Stimulated activated CD4-positive, alpha-beta T cell treated with anti-CD3 and anti-CD28 coated beads, Interleukin-15, amount 100 ng/mL, for 1 hour (primary cell): ENCODE measurements around the gene SNX22.

Source experiments
- DNase-seq, 2 donors: peaks; one replicate each; pipeline ENCODE4 v3.0.0-alpha.2; 2020; ENCODE audit warnings: low read depth in 1 of 2, low spot score in 1 of 2

The SNX22 gene

DNA sequence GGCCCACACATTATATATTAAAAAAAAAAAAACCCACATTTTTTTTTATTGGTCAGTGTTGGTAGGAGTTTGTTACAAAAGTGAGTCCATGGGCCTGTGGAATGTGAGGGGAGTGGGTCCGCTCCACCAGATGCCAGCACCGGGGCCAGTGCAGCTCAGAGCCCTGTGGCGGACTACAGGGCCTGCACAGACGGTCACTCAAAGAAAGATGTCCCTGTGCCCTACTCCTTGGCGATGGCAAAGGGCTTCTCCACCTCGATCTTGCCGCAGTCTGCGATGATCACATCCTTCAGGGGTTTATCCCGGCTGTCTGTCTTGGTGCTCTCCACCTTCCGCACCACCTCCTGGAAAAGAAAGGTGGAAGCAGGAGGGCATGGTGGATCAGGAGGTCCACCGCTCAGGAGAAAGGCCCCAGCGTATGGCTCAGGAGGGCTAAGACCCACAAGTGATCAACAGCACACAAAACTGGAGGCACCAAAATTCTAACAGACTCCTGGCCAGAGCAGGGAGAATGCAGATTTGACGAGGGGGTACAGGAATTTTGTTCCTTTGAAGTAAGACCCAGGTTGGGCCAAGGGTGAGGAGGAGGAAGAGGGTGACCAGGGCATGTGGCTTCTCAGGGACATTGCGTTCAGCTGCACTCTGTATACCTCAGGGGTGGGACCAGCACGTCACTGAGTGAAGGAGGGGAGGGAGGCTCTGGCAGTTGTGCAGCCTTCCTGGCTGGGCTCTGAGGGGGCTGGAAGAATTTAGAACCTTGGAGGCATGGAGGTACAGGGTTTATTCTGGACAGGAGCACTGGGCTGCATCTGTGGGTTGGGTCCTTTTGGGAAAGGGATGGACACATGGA is 4.5 kb downstream of the SNX22 start:
- DNase-seq: no peak

DNA sequence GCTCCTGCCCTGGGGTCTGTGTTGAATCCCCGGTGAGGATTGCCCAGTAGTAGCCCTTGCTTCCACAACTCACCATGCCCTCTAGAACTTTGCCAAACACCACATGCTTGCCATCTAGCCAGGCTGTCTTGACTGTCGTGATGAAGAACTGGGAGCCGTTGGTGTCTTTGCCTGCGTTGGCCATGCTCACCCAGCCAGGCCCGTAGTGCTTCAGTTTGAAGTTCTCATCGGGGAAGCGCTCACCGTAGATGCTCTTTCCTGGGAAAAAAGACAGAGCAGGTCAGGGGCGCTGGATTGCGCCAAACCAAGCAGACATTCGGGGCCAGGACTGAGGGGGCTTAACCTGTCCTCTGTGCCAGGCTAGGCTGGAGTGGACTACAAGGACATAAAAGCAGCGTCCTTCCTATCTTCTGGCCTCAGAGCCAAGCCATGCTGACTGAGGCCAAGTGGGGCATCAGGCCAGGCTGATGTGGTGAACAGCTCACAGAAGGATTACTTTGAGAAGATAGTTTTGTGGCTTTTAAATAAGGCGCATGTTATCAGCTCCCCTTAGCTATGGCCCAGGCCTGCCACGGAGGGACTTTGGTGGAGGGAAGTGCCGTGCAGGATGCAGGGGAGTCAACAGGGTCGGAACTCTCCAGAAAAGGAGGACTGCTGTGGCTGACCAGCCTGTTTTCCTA is 5.3 kb downstream of the SNX22 start:
- no peak for DNase-seq

DNA sequence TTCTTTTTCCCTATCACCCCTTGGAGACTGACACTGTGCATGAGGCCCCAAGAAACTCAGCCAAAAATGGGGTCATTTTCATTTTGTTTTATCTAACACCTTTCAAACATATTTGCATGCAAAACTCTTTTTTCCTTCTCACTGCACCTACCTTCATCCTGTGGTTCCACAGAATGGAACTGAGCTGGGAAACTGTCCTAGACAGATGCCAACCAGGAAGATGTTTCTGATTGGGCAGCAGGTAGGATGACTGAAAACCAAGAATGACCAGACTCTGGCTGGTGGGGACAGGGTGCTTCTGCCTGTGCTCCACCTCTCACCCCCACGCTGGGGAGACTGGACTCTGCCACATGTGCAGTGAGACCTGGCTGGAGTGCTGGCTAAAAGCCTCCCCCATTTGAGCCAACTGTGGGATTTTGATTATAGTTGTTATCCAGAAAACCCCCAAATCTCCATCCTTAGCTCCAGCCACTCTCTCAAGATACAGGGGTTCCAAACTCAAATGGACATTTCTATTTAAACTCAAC is 6.1 kb downstream of the SNX22 start:
- no peak for DNase-seq

DNA sequence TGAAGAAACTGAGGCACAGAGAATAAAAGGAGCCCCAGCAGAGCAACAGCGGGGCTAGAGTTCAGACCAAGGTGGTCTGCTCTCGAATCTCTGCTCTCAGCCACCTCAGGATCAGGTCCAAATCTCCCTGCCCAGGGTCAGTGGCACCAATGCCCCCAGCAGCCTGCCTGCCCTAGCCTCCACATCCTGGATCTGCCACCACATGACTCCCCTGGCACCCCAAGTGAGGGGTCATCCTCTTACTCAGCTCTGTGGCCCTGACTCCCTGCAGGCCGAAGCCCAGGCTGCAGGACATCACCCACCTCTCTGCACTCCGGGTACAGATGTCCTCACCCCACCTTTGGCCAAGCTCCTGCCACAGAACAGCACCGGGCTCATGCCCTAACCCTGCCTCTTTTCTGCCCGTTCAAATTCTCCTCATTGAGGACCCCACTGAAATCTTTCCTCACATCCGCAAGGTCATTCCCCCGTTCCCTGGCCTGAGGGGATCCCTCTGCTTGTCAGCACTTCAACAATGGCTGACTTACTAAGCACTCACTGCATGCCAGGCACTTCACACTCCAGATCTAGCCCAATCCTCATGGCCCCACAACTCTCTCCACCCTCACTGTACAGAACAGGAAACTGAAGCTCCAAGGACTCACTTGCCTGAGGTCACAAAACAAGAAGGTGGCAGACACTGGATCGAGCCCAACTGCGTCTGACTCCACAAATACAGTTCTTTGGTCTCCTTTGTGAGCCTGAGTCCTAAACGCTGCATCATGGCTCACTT is 7.0 kb downstream of the SNX22 start:
- DNase-seq: no peak

DNA sequence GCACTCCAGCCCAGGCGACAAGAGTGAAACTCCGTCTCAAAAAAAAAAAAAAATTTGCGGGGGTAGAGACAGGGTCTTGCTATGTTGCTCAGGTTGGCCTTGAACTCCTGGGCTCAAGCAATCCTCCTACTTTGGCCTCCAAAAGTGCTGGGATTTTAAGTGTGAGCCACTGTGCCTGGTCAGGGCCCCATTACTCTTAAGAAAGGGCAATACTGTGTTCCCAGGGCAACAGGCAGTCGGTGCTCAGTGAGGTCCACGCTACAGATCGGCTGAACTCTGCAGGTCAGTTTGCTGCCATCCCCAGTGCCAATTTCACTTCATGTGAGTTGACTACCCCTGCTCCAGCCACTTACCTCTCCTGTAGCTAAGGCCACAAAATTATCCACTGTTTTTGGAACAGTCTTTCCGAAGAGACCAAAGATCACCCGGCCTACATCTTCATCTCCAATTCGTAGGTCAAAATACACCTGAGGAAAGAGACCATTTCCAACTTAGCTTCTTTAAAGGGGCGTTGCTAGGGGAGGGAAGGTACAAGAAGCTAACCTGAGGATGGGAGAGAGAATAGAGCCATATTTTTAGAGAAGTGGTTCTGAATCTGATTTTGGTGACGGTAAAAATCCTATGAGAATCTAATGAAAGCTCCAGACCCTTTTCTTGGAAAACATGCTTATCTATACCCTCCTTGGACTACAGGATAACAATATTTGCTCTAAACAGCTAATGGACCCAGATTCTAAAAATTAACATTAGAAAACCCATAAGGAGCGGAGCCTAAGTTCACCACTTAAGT is 10.4 kb downstream of the SNX22 start:
- DNase-seq: no peak

DNA sequence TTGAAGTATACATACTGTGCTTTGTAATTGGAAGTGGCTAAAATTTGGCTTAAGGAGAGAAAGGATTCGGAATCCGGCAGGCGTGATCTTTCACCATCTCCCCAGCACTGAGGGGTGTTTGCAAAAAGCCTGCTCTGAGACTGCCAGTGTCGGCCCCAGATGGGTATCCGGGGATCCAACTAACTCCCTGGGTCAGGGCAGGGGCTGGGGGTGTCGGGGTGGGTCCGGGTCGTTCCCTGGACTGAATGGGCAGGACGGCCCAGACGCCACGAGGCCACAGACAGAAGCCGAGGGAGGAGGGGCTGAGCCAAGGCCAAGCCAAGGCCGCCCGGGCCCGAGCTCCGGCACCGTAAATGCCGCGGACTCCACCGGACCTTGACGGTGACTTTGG is 10.9 kb downstream of the SNX22 start:
- DNase-seq: peak in 1 of 2 donors; percentile 7

DNA sequence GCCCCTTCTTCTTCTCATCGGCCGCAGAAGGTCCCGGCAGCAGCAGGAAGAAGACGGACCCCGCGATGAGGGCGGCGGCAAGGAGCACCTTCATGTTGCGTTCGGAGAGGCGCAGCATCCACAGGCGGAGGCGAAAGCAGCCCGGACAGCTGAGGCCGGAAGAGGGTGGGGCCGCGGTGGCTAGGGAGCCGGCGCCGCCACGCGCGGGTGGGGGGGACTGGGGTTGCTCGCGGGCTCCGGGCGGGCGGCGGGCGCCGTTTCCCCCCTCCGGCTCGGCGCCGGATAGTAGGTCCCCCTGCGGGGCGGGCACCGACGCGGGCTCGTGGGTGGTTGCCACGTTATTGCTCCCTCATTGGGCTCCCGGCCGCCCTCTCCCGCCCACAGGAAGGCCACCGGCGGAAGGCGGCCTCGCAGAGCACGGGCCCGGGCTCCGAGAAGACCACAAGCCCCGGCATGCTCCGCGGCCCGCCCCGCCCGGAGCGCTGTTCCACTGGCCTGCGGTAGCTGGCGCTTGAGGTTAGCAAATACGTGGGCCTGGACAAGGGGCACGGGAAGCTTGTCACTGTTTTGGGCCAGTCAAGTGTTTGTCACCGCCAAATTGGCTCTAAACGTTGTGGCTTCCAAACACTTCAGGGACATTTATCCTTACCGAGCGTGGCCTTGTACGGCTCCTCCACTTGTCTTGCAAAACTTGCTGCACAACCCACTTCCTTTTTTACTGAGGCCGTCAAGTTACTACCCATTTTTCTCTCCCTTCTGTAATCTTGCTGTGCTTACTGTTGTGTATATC is 11.5 kb downstream of the SNX22 start, which contains the start of gene PPIB:
PPIB (minus strand) TSS at position 154 of the 790 bp plus-strand sequence; CDS start at position 118, 36 bp downstream.
- DNase-seq: peak; percentile 95 to 96

DNA sequence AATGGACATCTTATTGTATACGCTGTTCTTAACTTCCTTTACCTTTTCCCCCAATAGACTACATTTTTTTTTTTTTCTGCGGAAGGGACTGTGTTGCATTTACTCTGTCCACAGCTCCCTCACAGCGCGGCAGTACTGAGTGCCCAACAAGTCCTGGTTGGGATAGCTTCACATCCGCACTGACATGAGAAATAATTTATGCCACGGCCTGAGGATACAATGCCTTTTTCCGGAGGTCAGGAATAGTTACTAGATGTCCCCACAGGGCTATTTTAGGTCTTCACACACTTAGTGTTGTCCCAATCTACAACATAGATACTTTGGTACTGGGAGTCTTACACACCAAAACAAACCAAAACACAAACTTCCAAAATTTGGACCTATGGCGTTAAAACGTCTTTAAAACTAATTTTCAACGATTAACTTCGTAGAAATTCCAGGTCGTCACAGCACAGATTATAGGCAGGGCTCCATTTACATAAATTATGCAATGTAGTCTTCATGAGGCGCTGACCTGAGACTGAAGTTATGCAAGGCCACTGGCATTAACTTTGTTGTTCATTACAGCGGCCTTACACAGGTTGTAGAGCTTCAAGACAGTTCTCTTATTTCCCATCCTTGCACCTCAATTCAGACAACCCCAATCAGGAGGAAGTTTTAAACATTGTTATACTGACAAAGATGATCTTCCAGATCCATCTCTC is 12.3 kb downstream of the SNX22 start:
- DNase-seq: no peak

DNA sequence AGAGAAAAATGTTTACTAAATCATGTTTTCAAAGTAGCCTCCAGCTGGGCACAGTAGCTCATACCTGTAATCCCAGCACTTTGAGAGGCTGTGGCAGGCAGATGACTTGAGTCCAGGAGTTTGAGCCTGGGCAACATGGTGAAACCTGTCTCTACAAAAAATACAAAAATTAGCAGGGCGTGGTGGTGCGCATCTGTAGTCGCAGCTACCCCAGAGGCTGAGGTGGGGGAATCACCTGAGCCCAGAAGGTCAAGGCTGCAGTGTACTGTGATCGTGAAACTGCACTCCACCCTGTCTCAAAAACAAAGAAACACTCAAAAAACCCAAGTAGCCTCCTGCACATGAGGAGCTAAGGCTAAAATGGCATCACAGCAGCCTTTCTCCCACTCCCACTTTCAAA is 12.9 kb downstream of the SNX22 start:
- DNase-seq: no peak

DNA sequence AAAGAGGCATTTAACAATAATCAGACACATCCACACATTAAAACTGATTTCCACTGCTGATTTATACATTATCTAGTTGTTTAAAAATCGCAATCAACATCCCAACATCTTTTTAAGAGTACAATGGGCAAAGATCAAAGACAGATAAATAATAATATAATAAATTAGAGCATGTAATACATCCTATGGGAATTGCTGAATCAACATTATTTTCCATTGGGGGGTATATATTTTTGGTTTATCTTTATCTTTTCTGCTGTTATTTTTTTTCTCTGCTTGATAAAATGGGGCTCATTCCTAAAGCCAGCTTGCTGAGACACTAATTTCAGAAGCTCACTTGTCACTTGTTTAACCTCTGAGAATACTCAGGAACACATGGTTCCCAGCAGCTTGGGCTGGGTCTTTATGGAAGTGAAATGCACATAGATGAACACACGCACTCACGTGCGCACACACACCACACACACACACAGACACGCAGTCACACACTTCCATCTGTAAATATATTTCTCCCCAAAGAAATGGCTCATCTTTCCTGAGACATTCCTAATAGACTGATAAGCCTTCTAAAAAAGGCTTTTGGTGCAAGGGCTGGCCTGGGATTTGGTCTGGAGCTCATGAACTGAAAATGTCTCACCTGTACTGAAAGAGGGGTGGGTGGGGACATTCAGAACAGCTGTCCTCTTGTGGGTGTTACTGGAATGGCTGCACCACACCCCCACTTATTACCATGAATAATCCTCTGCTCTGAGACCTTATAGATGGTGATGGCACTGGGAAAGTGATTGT is 14.8 kb downstream of the SNX22 start:
- no peak for DNase-seq

DNA sequence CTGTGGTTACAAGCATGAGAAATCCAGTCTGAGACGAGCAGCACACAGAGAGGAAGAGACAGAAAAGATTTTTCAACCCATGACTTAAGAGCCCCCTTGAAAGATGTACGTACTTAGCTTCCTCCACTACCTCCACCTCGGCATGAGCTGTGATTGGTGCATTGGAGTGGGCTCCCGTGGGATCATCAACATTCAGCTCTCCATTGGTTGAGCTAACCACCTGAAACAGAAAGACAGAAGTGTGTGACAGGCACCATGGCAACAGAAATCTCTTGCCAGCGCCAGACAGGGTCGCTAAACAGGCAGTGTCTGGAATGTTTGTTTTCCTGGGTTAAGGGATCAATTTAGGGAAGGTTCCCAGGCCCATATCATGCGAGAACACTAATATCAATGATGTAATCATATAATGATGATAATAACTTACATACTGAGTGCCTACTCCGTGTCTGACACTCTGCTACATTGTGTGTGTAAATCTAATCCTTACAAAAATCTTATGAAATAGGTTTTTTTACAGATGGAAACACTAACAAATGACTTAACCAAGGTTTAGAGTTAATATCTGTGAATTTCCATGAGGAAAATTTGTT is 28.8 kb downstream of the SNX22 start:
- DNase-seq: no peak

DNA sequence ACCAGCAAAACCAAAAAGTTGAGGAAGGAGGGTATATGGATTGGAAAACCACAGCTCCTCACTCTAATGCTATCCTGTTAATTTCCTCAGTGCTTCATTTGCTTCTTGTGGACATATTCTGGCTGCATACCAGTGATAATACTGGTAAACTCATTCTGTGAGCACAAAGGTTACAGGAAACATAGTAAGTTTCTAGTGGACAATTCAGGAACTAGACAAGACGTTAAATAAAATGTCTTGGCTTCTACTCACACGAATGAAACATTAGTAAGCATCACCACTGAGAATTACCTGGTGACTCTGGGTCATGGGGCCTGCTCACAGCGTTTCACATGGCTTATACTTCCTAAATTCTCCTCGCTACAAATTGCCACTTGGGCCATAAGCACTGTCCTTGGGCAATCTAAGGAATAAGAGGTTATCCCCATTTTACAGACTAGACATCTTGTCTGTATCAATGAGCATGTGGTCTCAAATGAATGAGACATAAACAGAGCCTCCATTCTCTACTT is 31.4 kb downstream of the SNX22 start:
- no peak for DNase-seq

DNA sequence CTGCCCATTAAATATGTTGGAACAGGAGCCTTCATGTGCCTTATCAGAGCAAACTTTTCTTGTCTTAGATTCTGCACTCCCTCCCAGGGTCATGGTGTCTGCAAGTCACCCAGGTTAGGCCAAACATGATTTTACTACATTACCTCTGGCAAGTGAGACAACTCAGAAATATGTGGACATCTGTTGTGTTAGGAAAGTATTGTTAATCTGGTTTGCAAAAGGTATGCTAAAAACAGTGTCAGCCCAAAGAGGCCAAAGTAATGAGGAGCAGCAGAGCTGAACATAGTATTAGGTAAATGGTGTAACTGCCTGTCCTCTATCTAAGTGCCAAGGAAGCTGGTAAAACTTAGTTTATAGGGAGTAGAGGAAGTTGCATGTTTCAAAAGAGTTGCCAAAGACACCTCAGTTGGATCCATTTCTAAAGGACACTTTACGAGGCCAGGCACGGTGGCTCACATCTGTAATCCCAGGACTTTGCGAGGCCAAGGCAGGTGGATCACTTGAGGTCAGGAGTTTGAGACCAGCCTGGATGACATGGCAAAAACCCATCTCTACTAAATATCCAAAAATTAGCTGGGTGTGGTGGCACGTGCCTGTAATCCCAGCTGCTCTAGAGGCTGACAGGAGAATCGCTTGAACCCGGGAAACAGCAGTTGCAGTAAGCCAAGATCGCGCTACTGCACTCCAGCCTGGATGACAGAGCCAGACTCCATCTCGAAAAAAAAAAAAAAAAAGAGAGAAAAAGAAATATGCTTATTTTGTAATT is 33.8 kb downstream of the SNX22 start:
- DNase-seq: no peak

DNA sequence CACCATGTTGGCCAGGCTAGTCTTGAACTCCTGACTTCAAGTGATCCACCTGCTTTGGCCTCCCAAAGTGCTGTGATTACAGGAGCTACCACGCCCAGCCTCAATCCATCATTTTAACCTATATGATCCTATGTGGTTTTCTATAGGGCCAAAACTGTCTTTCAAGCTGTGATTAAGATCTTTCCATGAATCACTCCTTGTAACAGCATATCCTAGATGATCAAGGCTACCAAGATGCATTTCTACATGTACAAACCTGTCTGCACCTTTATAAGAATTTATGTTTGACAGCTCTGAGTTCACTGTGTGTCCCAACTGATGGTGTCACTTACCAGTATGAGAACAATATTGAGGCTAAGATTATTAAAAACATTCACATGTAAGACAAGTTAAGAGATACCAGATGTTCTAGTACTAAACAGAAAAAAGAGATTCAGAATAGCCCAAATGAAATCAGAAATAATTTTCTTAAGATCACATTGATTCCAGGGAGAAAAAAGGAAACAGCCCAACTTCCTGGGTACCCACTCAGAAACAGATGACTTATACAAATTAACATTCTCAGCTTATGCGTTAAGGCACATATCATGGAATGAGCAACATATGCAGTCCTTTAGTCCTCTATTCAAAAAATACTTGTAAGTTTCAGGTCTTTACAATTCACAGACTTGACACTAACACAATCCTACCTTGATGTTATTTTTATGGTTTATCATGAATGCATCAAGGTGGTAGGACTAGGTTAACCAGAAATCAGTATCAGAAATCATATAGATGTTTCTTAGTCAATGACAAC is 36.1 kb downstream of the SNX22 start:
- DNase-seq: no peak

DNA sequence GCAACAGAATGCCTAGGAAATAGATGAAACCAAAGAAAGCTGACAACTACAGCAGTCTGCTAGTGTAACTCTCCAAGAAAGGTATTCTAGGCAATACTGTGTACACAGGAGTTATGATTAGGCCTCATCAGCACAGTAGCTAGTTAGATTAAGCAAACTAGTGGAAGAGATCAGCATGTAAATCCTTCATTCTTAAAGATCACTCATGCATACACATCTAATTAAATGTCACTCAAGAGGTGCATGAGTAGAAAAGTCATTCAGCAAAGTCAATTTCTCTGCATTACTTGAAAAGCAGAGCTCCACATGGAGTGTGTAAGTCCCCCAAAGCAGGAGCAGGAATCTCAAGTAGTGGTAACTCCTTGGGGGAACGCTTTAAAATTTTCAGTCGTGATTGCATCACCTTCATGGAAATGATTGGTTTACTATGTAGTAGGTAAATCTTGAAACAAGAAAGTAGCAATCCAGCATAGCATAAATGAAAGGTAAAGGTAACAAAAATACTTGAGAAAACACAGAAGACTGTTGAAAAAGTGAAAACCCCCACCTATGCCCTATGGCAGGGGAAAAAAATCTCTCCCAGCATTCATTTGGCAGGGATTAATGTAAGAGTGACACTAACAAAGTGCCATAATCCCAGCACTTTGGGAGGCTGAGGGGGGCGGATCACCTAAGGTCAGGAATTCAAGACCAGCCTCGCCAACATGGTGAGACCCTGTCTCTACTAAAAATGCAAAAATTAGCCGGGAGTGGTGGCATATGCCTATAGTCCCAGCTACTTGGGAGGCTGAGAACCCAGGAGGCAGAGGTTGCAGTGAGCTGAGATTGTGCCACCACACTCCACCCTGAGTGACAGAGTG is 40.7 kb downstream of the SNX22 start:
- no peak for DNase-seq
